WI38 (cell line): ENCODE measurements around the gene DYNC1LI1.
"Not testable (repeated sequence)": the region's sequence is repeated elsewhere in the genome, so short reads cannot be mapped to it uniquely, and the experiment has no call there.

Source experiments
- H3K4me3 ChIP-seq: 2 replicates; pipeline ENCODE4 v1.5.1; 2011; ENCODE audit warnings: low read depth, mild to moderate bottlenecking, control low read depth, low read length
- CTCF ChIP-seq: IDR thresholded peaks from 2 replicates; pipeline ENCODE4 v1.5.1; 2012; ENCODE audit warnings: low read depth, mild to moderate bottlenecking, control low read depth, low read length

DYNC1LI1 gene

GRCh38 chr3:32540899-32541298 is 29.8 kb downstream of the DYNC1LI1 start:
- H3K4me3 ChIP-seq = no peak overlapping the region
- no peak for TF ChIP-seq CTCF

GRCh38 chr3:32532434-32532833 is 38.2 kb downstream of the DYNC1LI1 start:
- no peak overlapping the region for H3K4me3 ChIP-seq
- TF ChIP-seq CTCF = no peak

DNA sequence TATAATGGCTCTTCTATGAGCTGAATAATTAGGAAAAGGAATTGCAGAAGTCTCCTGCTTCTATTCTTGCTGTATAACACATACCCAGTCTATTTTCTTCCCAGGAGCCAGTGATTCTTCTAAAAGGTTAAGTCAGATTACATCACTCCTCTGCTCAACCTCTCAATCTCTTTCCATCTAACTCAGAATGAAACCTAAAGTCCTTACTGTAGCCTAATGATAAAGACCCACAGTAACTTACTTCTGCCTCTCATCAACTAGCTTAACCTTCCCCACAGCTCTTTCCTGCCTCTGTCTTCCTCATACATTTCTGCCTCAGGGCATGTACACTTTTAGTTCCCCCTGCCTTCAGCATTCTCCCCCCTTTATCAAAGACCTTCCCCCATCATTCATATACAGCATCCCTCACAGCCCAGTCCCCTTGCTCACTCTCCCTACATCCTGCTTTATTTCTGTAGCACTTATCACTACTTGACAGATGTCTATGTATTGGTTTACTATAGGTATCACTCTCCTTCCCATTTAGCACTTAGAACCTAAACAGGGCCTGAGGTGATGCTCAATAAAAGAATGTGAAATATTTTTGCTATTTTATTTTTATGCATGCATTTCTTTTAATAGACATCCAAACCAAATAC is 39.5 kb downstream of the DYNC1LI1 start:
- no peak overlapping the region for H3K4me3 ChIP-seq
- TF ChIP-seq CTCF = no peak

- TF ChIP-seq CTCF = no peak
- H3K4me3 ChIP-seq = no peak overlapping the region
Measured at GRCh38 chr3:32525720-32526119, 44.9 kb downstream of the DYNC1LI1 start.

DNA sequence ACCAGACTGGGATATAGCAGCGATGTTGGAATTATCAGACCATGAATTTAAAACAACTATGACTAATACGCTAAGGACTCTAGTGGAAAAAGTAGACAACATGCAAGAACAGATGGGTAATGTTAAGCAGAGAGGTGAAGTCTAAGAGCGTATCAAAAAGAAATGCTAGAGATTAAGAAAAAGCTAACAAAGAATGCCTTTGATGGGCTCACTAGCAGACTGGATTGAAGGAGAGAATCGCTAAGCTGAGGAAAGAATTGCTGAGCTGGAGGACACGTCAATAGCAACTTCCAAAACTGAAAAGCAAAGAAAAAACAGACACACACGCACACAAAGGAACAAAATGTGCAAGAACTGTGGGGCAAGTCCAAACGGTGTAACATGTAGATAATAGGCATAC is 48.0 kb downstream of the DYNC1LI1 start:
- TF ChIP-seq CTCF = no peak
- H3K4me3 ChIP-seq = no peak overlapping the region

- not testable (repeated sequence) for H3K4me3 ChIP-seq
Measured at GRCh38 chr3:32518921-32519320, 51.7 kb downstream of the DYNC1LI1 start.

- not testable (repeated sequence) for H3K4me3 ChIP-seq
Measured at GRCh38 chr3:32516751-32517150, 53.9 kb downstream of the DYNC1LI1 start.

- TF ChIP-seq CTCF = no peak
- H3K4me3 ChIP-seq = no peak overlapping the region
Measured at GRCh38 chr3:32511005-32511404, 59.7 kb downstream of the DYNC1LI1 start.
